Activated CD4-positive, CD25-positive, alpha-beta regulatory T cell treated with anti-CD3 and anti-CD28 coated beads, Interleukin-2, amount 50 U/mL, for 16 hours (primary cell): ENCODE measurements around the gene MLH1.

ENCODE experiments used
- DNase-seq: peaks from one replicate; pipeline ENCODE4 v3.0.0-alpha.2; 2020; ENCODE audit warnings: low read depth, low spot score

Gene MLH1

DNA sequence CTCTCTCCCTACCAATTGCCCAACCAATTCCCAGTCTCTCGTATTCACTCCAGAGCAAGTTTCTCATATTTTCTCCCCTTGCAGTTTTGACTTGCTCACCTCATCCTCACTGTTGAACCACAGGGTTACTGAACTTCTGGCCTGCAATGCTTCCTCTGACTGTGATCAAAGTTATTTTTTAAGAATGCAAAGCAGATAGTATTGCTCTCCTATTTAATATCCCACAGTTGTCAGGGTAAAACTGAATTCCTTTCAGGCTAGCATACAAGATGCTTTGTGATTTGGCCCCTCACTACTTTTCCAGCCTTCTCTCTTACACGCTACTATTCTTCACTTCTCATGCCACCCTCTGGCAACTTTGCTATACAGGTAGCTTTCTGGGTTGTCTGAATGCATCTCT lies 100.2 kb downstream of the MLH1 start:
- no peak for DNase-seq

DNA sequence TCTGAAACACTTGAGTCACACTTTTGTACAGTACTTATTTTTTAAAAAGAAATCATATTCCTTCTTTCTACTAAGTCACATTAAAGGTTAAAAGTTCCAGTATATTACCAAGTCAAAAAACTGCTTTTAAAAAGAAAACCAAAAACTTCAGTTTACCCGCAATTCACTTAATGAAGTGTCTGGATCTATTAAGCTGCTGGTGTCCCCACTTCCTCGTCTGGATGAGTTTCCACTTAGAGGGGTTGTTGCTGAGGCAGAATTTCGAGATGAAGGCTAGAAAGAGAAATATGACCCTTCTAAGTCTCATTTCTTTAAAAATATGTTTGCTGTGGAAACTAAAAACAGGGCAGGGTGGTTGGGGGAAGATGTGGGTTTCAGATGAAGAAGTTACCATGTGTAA lies 101.3 kb downstream of the MLH1 start:
- DNase-seq: no peak

DNA sequence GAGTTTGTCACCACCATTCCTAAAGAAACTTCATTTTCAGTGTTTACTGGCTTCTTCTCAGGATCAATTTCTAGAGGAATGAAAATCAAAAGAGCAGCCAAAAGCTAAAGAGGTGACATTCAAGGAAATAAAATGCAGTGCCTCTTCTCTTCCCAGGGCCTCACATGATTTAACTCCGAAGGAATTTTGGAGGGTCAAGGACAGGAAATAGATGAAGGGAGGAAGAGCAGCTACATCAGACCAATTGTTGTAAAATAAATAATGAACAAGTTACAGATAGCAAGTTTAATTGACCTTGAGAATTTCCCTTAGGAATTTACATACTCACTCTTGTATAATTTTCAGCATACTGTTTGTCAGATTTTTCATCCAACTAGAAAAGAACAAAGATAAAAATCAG lies 103.0 kb downstream of the MLH1 start:
- no peak for DNase-seq

DNA sequence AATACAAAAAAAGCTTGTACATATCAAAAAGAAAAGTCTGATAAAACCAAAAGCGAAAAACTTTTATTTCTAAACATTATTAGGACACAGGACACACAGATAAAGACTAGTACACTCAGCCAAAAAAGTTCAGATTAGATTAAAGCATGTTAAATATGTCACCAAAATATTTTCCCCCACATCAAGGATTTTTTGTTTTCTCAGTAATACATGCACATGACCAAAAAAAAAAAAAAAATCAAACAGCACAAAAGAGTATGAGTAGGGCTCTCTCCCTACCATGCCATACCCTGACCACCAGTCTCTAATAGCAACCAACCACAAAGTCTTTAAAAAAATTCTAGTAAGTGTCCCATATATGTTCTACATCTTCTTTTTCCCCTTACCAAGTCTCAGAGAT lies 103.7 kb downstream of the MLH1 start:
- no peak for DNase-seq

DNA sequence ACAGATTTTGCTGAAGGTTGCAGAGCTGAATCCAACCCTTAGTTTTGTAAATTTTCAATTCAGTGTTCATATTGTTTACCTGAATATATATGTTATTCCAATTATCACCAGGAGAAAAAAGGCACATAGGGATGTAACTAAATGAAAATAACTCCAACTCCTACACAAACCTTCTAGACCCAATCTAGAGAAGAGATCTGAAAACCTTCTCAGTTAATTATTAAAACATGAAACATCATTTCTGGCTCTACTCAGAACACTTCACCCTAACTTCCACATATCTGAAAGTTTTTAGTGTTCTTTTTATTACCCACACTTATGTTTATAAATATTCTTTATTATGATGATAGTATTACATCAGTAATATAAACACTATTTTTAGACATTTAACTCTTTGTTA lies 104.5 kb downstream of the MLH1 start:
- no peak for DNase-seq

DNA sequence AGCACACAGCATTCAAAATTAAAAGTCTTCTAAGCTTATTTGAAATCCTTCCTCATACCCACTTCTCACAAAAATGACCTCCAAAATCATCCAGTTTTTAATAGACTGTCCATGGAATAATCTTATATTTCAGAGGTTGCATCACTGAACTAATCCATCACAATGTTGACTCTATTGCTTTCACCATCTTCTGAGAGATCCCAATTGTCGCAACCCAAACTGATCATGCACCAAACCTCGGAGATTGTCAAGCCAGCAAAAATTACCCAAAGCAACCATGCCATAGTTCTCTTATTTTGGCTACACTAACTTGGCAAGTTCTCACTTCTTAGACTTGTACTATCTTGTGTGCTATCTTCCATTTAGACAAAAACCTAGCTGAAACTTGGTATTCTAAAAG lies 105.6 kb downstream of the MLH1 start:
- no peak for DNase-seq

DNA sequence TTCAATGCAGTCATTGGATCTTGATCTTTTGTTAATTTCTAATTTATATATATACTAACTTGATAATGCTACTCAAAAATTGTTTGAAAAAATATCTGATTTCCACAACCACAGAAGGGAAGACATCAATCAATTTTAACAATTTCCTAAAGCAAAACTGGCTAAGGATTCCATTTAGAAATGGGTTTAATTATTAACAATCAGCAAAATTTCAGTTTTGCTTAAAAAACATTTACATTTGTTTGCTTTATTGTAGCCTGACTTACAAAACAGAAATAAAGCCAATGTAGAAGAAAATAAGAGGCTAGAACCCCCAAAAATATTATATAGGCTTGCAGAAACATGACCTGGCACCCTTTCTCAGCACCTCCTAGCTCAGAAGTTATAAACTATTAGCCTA lies 106.2 kb downstream of the MLH1 start:
- no peak for DNase-seq

DNA sequence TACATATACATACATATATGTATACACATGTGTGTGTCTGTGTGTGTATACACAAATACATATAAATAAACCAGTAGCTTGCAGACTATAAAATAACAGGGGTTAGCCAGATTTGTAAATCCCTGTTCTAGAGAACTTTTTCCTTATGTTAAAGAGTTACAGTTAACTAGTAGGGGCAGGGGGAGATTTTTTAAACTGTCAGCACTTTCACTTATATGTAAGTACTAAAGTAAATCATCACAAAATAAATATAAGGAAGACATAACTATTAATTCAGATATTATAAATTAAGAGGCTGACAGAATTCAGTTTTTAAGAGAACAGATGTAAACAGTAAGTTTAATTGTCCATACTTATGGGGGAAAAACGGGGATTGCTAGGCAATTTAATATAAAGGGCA lies 107.1 kb downstream of the MLH1 start:
- no peak for DNase-seq
